ENCODE results near the gene PADI6.

- no peak for TF ChIP-seq POLR2AphosphoS5 (IDR thresholded peaks at IDR 0.05; ENCODE audit: low read depth, low read length)
- no peak for TF ChIP-seq CTCF (IDR thresholded peaks at IDR 0.05)
- no peak for TF ChIP-seq GATA2 (CRISPR knock-in tag; IDR thresholded peaks at IDR 0.05)
- TF ChIP-seq MEF2A (IDR thresholded peaks at IDR 0.05; ENCODE audit: borderline replicate concordance, low read depth) = no peak
- no peak for TF ChIP-seq NRF1 (IDR thresholded peaks at IDR 0.05; ENCODE audit: low read depth, low read length)
- no peak for TF ChIP-seq SMC3 (IDR thresholded peaks at IDR 0.05; ENCODE audit: low read depth, low read length)
- no peak for TF ChIP-seq EP300 (IDR thresholded peaks at IDR 0.05; ENCODE audit: borderline replicate concordance in 1 of 2, low read depth in 1 of 2, low read length in 1 of 2)
- TF ChIP-seq YY1 (IDR thresholded peaks at IDR 0.05; ENCODE audit: low read depth) = no peak
- no peak for TF ChIP-seq TAF1 (IDR thresholded peaks at IDR 0.05; ENCODE audit: borderline replicate concordance, low read depth, low read length)
- TF ChIP-seq IRF3 (IDR thresholded peaks at IDR 0.05; ENCODE audit: low read depth, low read length) = no peak
- no peak for TF ChIP-seq PBX3 (IDR thresholded peaks at IDR 0.05)
- TF ChIP-seq USF2 (IDR thresholded peaks at IDR 0.05; ENCODE audit: borderline replicate concordance, low read depth, low read length) = no peak
- TF ChIP-seq JUND (IDR thresholded peaks at IDR 0.05) = no peak
- TF ChIP-seq NFIC (IDR thresholded peaks at IDR 0.05; ENCODE audit: borderline replicate concordance) = no peak
These were observed 61.3 kb downstream of the PADI6 start for GRCh38 chr1:17433261-17433660.
